ENCODE results near the gene TNFRSF14. TPM values are rescaled to one million over a fixed set of nuclear protein-coding genes. Genes with fewer than 3 reads are reported as not detected.

Gene TNFRSF14
- total RNA-seq, 1 experiment from 2014 or later: 0.57 TPM

DNA sequence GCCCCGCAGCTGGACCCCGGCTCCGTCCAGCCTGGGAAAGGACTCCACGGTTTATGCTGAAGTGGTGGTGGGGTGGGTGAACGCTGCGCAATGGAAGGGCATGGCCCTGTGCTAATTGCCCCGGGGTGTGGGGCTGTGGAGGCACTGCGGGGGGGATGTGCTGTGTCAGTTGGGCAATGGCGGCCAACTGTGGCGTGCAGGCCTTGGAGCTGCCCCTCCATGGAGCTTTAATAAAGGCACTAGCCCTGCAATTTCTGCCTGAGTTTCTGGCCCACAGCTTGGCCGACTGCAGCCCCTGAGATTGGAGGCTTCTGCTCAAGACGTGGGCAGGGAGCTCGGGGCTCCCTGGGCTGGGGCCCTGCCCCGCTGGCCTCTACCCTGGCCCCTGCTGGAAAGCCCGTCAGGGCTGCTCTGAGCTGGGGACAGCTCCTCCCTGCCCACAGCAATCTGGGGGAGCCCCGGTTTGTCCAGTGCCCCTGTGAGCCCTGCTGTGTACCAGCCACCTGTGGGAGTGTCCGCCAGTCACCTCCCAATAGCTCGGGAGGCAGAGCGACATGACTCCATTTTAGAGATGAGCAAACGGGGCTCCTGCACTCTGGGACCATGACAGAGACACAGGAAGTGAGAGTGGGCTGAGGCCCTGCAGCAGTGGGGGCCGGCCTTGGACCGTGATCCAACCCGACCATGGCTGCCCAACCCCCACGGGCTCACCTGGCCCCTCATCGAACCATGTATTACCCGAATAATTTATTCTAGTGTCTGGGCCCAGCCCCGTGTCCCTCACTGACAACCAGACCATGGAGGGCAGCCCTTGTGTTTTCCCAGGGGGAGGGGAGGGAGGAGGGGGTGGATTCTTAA lies 8.7 kb upstream of the TNFRSF14 start:
- H2BK12ac ChIP-seq (ENCODE audit: insufficient read length, low read depth, low read length): no peak overlapping the region
- H3K18ac ChIP-seq (ENCODE audit: insufficient read length, low read depth, low read length): peak overlapping the region; percentile 75
- H2BK15ac ChIP-seq (ENCODE audit: low read depth, low read length): no peak overlapping the region
- no peak overlapping the region for H3K56ac ChIP-seq (ENCODE audit: insufficient read length, low read depth, low read length)
- H3K79me2 ChIP-seq (ENCODE audit: insufficient read depth, low read length): no peaks in the 10 kb centered on the region
- H4K8ac ChIP-seq (replicated peaks; ENCODE audit: insufficient read length, low read depth, low read length): no peak overlapping the region
- H3K4me2 ChIP-seq (ENCODE audit: insufficient read depth, insufficient read length, low read length): peak overlapping the region; percentile 74
- Mint-ChIP-seq H3K9me3 (no peaks in the 10 kb centered on the region), H3K27me3 (ENCODE audit: low read depth) (peaks cover 2% of the 10 kb centered on the region), H3K4me3 (peak overlapping the region; percentile 61 to 84), H3K27ac (peak overlapping the region in 1 of 3 experiments; percentile 82; a peak in 2 of 7 replicates), H3K4me1 (peaks cover 10 to 27% of the 10 kb centered on the region in 2 experiments), H3K36me3 (ENCODE audit: insufficient read depth in 1 of 3, low read depth in 3 of 3) (no peaks in the 10 kb centered on the region)
- no peak overlapping the region for H2BK20ac ChIP-seq (ENCODE audit: low read depth, low read length, poor library complexity, severe bottlenecking)
- no peak overlapping the region for H3K27ac ChIP-seq (ENCODE audit: insufficient read length, low read depth, low read length)
- peaks cover 12% of the 10 kb centered on the region for H3K23me2 ChIP-seq (ENCODE audit: insufficient read length, low read depth, low read length, poor library complexity, severe bottlenecking)
- H2AK5ac ChIP-seq (ENCODE audit: insufficient read length, low read length): no peak overlapping the region
- no peaks in the 10 kb centered on the region; the same call in 1 of the 2 replicates for H3K27me3 ChIP-seq (ENCODE audit: insufficient read depth, low read length)
- no peaks in the 10 kb centered on the region for H4K20me1 ChIP-seq (ENCODE audit: control insufficient read depth, insufficient read depth, insufficient read length)
- H3K23ac ChIP-seq (ENCODE audit: insufficient read length, low read depth, low read length): no peak overlapping the region
- H2BK5ac ChIP-seq (ENCODE audit: insufficient read length, low read length): no peak overlapping the region
- H3K14ac ChIP-seq (ENCODE audit: insufficient read depth, low read length): no peak overlapping the region
- TF ChIP-seq, protein P1, sequence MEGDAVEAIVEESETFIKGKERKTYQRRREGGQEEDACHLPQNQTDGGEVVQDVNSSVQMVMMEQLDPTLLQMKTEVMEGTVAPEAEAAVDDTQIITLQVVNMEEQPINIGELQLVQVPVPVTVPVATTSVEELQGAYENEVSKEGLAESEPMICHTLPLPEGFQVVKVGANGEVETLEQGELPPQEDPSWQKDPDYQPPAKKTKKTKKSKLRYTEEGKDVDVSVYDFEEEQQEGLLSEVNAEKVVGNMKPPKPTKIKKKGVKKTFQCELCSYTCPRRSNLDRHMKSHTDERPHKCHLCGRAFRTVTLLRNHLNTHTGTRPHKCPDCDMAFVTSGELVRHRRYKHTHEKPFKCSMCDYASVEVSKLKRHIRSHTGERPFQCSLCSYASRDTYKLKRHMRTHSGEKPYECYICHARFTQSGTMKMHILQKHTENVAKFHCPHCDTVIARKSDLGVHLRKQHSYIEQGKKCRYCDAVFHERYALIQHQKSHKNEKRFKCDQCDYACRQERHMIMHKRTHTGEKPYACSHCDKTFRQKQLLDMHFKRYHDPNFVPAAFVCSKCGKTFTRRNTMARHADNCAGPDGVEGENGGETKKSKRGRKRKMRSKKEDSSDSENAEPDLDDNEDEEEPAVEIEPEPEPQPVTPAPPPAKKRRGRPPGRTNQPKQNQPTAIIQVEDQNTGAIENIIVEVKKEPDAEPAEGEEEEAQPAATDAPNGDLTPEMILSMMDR (conservative IDR thresholded peaks at IDR 0.05): no peak
- H3T11ph ChIP-seq (ENCODE audit: low read length): no peak overlapping the region
- no peak overlapping the region for H4K91ac ChIP-seq (ENCODE audit: insufficient read length, low read depth, low read length)
- WGBS (ENCODE audit: extremely low coverage, insufficient read length, low lambda C conversion rate): no CpG with 5 or more reads among the region's 27 CpGs
- H2AFZ ChIP-seq (ENCODE audit: low read length): no peak overlapping the region
- no peak overlapping the region for H4K5ac ChIP-seq (ENCODE audit: insufficient read length, low read depth, low read length)
- no peaks in the 10 kb centered on the region for H3K9me3 ChIP-seq (ENCODE audit: control insufficient read depth, low read depth, low read length)
- no peaks in the 10 kb centered on the region; the same call in 1 of the 2 replicates for H3K4me1 ChIP-seq (ENCODE audit: insufficient read depth, low read length)
- no peak overlapping the region for H3K4ac ChIP-seq (ENCODE audit: low read depth, low read length)
- DNase-seq: no peak
- H2BK120ac ChIP-seq (ENCODE audit: low read depth, low read length, poor library complexity, severe bottlenecking): no peak overlapping the region
- no peak overlapping the region for H3K9ac ChIP-seq (ENCODE audit: extremely low read depth, insufficient read length, low read length)
- H3K79me1 ChIP-seq (ENCODE audit: insufficient read depth, low read depth, low read length, poor library complexity, severe bottlenecking): no peaks in the 10 kb centered on the region
